ENCODE measurements around the gene HGF.
A peak's percentile ranks its signal among the peaks of the same experiment; 100 is the strongest.

Gene HGF

GRCh38 chr7:81690251-81690650 lies 79.6 kb downstream of the HGF start:
- no peak overlapping the region for H3K4me3 ChIP-seq
- peaks cover 10% of the 10 kb centered on the region for H3K4me1 ChIP-seq
- no peak overlapping the region for H3K9ac ChIP-seq
- no peaks in the 10 kb centered on the region for H4K20me1 ChIP-seq
- H3K27me3 ChIP-seq = no peaks in the 10 kb centered on the region
- peak overlapping the region; percentile 33 for H3K4me2 ChIP-seq
- no peak overlapping the region for H3K27ac ChIP-seq
- H3K36me3 ChIP-seq = no peaks in the 10 kb centered on the region
- H3K9me3 ChIP-seq = no peaks in the 10 kb centered on the region
- TF ChIP-seq Cebpa-rat (IDR thresholded peaks at IDR 0.05) = no peak

GRCh38 chr7:81688622-81689411 lies 81.0 kb downstream of the HGF start:
- no peaks in the 10 kb centered on the region for H3K27me3 ChIP-seq
- TF ChIP-seq Cebpa-rat (IDR thresholded peaks at IDR 0.05) = no peak
- no peaks in the 10 kb centered on the region for H3K9me3 ChIP-seq
- no peaks in the 10 kb centered on the region for H4K20me1 ChIP-seq
- no peak overlapping the region for H3K9ac ChIP-seq
- no peak overlapping the region for H3K4me2 ChIP-seq
- no peaks in the 10 kb centered on the region for H3K36me3 ChIP-seq
- H3K4me3 ChIP-seq = no peak overlapping the region
- H3K27ac ChIP-seq = no peak overlapping the region
- H3K4me1 ChIP-seq = peaks cover 17% of the 10 kb centered on the region

- Histone ChIP-seq H3K27me3 (no peaks in the 10 kb centered on the region), H3K9me3 (no peaks in the 10 kb centered on the region), H3K4me2 (no peak overlapping the region), H3K36me3 (no peaks in the 10 kb centered on the region), H3K4me3 (no peak overlapping the region), H3K27ac (no peak overlapping the region), H3K9ac (no peak overlapping the region), H4K20me1 (no peaks in the 10 kb centered on the region), H3K4me1 (peaks cover 17% of the 10 kb centered on the region)
- TF ChIP-seq Cebpa-rat (IDR thresholded peaks at IDR 0.05) = no peak
These were observed 82.8 kb downstream of the HGF start for GRCh38 chr7:81687062-81687461.

GRCh38 chr7:81685270-81685868 lies 84.5 kb downstream of the HGF start:
- Histone ChIP-seq H3K27ac (no peak overlapping the region), H3K9ac (no peak overlapping the region), H3K9me3 (no peaks in the 10 kb centered on the region), H3K27me3 (no peaks in the 10 kb centered on the region), H4K20me1 (no peaks in the 10 kb centered on the region), H3K4me3 (no peak overlapping the region), H3K4me2 (peak overlapping the region; percentile 42), H3K4me1 (peaks cover 16% of the 10 kb centered on the region), H3K36me3 (no peaks in the 10 kb centered on the region)
- TF ChIP-seq Cebpa-rat (IDR thresholded peaks at IDR 0.05) = no peak

- no peaks in the 10 kb centered on the region for H4K20me1 ChIP-seq
- TF ChIP-seq Cebpa-rat (IDR thresholded peaks at IDR 0.05) = no peak
- H3K9ac ChIP-seq = no peak overlapping the region
- H3K4me2 ChIP-seq = peak overlapping the region; percentile 42
- H3K36me3 ChIP-seq = no peaks in the 10 kb centered on the region
- no peak overlapping the region for H3K27ac ChIP-seq
- no peak overlapping the region for H3K4me3 ChIP-seq
- H3K9me3 ChIP-seq = no peaks in the 10 kb centered on the region
- H3K4me1 ChIP-seq = peaks cover 9% of the 10 kb centered on the region
- H3K27me3 ChIP-seq = no peaks in the 10 kb centered on the region
These were observed 85.2 kb downstream of the HGF start for GRCh38 chr7:81684514-81685269.

GRCh38 chr7:81684033-81684432 lies 85.8 kb downstream of the HGF start:
- Histone ChIP-seq H3K27ac (no peak overlapping the region), H3K27me3 (no peaks in the 10 kb centered on the region), H3K4me2 (no peak overlapping the region), H4K20me1 (no peaks in the 10 kb centered on the region), H3K9me3 (no peaks in the 10 kb centered on the region), H3K36me3 (no peaks in the 10 kb centered on the region), H3K9ac (no peak overlapping the region), H3K4me3 (no peak overlapping the region), H3K4me1 (peaks cover 8% of the 10 kb centered on the region)
- TF ChIP-seq Cebpa-rat (IDR thresholded peaks at IDR 0.05) = no peak

GRCh38 chr7:81682873-81683272 lies 87.0 kb downstream of the HGF start:
- H3K4me2 ChIP-seq = no peak overlapping the region
- TF ChIP-seq Cebpa-rat (IDR thresholded peaks at IDR 0.05) = no peak
- no peak overlapping the region for H3K27ac ChIP-seq

GRCh38 chr7:81680120-81680519 lies 89.7 kb downstream of the HGF start:
- TF ChIP-seq Cebpa-rat (IDR thresholded peaks at IDR 0.05) = no peak
- H3K4me3 ChIP-seq = no peak overlapping the region
- H3K27ac ChIP-seq = no peak overlapping the region
- no peak overlapping the region for H3K9ac ChIP-seq
- H4K20me1 ChIP-seq = no peaks in the 10 kb centered on the region
- no peak overlapping the region for H3K4me2 ChIP-seq
- no peaks in the 10 kb centered on the region for H3K9me3 ChIP-seq
- no peaks in the 10 kb centered on the region for H3K36me3 ChIP-seq
- no peaks in the 10 kb centered on the region for H3K27me3 ChIP-seq
- peaks cover 21% of the 10 kb centered on the region for H3K4me1 ChIP-seq

More at GRCh38 chr7:81682873-81683272, 87.0 kb downstream of the HGF start:
- Histone ChIP-seq H3K4me1 (peaks cover 8% of the 10 kb centered on the region), H3K27me3 (no peaks in the 10 kb centered on the region), H3K9ac (no peak overlapping the region), H3K36me3 (no peaks in the 10 kb centered on the region), H3K9me3 (no peaks in the 10 kb centered on the region), H3K4me3 (no peak overlapping the region), H4K20me1 (no peaks in the 10 kb centered on the region)

- no peak overlapping the region for H3K4me3 ChIP-seq
- H3K9ac ChIP-seq = no peak overlapping the region
- no peak for TF ChIP-seq Cebpa-rat (IDR thresholded peaks at IDR 0.05)
- no peak overlapping the region for H3K27ac ChIP-seq
- peaks cover 36% of the 10 kb centered on the region for H3K4me1 ChIP-seq
- H3K27me3 ChIP-seq = no peaks in the 10 kb centered on the region
- no peaks in the 10 kb centered on the region for H3K36me3 ChIP-seq
- H4K20me1 ChIP-seq = no peaks in the 10 kb centered on the region
- 0 out of 2 replicates have a peak, but pooled peaks cover 4% of the 10 kb centered on the region for H3K9me3 ChIP-seq
- H3K4me2 ChIP-seq = peak overlapping the region; percentile 54
These were observed 93.0 kb downstream of the HGF start for GRCh38 chr7:81676813-81677212.
